ENCODE results near the gene ID2.

ID2 gene

DNA sequence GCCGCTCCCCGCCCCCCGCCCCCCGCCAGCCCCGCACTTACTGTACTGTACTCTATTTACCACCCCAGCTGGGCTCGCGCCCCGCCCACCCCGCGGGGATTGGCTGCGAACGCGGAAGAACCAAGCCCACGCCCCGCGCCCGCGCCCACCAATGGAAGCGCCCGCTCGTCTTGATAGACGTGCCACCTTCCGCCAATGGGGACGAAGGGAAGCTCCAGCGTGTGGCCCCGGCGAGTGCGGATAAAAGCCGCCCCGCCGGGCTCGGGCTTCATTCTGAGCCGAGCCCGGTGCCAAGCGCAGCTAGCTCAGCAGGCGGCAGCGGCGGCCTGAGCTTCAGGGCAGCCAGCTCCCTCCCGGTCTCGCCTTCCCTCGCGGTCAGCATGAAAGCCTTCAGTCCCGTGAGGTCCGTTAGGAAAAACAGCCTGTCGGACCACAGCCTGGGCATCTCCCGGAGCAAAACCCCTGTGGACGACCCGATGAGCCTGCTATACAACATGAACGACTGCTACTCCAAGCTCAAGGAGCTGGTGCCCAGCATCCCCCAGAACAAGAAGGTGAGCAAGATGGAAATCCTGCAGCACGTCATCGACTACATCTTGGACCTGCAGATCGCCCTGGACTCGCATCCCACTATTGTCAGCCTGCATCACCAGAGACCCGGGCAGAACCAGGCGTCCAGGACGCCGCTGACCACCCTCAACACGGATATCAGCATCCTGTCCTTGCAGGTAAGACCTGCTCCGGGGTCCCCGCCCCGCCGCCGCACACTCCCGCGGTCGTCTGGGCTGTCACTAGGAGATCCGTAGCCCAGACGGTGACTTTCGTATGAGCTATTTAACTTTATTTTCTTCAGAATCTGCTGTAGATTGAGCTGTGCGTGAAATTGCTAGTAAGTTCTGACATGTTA is at the start of gene ID2:
Gene ID2 (plus strand): TSS at position 271 of the 907 bp plus-strand sequence. CDS start 110 bp downstream, at position 381.
- DNase-seq (ENCODE audit: low read depth), result peak; percentile 98

DNA sequence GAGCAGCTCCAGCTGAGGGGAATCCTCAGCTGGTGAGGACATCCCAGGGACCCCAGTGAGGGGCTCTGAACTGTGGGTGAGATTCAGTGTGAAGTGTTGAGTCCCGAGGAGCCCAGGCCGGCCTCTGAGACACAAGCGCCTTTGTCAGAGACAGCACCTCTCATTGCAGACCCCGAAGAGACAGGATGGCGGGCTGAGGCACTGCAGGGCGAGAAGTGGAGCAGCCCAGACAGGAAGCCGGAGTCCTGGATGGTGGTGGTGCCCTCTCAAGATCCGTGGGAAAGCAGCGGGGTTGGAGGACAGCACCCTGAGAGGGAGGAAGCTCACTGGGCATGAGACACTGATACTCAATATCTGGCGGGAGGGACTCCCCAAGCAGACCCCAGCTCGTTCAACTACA is 49.1 kb upstream of the ID2 start:
- no peak for DNase-seq (ENCODE audit: low read depth)

DNA sequence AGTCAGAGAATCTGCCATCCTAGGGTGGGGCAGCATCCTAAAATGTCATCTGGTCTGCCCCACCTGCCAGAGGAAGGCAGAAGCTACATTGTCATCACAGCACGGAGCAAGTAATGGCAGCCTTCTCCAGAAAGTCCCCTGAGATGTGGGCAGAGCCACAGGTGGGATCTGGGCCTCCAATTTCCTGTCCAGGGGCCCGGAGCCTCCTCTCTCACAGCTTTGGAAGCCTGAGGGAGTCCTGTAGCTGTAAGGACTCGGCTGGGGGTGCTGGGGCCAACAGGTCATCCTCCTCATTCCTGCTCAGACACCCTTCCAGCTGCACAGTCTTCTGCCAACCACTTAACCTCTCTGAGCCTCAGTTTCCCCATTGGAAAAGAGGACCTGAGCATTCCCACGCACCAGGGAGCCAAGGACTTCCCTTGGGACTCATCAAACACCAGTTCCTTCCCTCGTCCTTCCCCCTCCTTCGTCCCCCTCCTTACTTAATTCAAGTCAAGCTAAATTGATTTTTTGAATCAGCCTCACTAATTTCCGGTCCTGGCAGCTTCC is 48.6 kb upstream of the ID2 start:
- DNase-seq (ENCODE audit: low read depth), result no peak

DNA sequence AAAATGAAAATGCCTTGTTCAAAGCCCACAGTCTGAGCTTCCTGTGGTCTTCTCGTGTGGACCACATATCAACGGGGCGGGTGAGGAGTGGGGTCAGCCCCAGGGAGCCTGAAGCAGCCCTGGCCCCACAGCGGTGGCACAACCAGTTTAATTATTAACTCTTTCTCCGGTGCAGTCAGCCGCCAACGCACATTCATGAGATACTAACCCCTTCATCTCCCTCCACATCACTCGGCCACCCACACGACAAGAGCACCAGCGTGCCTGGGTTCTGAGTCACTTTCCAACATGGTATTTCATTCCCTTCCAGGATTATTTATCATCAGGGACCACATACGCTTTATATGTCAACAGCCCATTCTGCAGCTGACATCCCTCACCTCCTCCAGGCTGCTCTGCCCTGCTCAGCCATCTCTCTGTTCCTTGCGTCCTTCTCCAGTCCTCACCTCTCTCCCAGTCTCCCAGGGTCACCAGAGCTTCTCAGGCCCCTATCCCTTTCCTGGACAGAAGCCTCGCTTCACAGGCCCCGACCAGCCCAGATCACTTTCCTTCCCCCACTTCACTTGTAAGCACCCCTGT is 48.0 kb upstream of the ID2 start:
- DNase-seq (ENCODE audit: low read depth), result no peak

- no peak for DNase-seq (ENCODE audit: low read depth)
Measured at GRCh38 chr2:8634466-8635172, 47.2 kb upstream of the ID2 start.

DNA sequence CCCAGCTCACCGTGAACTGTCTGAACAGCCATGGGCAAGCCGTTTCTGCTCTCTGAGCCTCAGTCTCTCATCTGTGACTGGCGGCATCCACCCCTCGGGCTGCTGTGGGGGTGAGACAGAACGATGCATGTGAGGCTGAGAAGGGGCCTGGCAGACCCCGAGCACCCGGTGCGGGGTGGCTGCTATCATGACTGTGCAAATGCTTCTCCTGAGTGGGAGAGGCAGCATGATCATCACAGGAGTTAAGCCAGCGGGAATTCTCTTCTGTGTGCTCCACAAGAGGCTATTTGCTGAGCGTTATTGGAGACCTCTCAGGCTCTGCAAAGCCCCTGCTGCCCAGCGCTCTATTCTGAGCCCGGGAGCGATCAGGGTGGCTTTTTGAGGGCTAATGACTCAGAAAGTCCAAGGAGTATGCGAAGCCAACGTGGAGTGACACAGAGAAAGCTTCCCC is 45.8 kb upstream of the ID2 start:
- DNase-seq (ENCODE audit: low read depth), result no peak

- DNase-seq (ENCODE audit: low read depth), result no peak
Measured at GRCh38 chr2:8636721-8637636, 44.9 kb upstream of the ID2 start.

DNA sequence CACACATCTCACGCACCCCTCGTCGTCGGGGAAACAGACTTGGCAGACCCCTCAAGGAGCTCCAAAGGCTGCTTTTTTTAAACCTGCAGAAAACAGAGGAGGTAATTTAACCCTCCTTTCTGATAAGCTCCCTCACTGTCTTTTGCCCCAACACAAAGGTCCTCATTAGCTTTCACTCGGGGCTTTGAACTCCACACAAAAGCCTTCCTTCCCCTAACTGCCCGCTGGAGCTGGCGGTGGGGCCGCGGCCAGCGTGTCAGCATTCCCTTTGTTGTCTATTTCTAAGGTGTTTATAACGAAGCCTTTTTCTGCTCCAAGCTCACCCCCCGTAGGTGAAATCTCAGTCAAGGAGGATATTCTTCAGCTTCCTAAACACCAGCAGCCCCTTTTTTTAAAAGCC is 43.5 kb upstream of the ID2 start:
- DNase-seq (ENCODE audit: low read depth), result no peak

DNA sequence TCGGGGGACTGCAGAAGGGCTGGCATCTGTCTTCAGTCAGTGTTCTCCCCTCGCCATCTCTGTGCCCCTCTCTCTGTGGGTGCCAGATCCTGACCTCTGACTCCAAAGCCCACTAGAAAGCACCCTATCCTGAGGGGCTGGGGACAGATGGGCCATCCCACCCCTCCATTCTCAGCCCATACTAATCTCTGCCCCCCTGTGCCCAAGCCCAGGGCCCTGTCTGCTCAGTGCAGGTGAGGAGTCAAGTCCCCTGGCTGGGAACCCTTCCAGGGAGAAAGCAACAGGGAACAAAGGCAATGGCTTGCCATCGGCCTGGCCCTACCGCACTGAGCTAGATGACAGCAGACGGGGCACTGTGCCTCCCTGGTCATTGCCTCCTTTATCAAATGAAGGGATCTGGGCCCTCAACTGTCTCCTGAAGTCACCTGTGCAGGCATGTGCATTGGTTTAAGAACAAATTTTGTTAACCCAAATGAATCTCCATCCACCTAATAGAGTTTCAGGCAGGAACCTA is 42.7 kb upstream of the ID2 start:
- no peak for DNase-seq (ENCODE audit: low read depth)

- DNase-seq (ENCODE audit: low read depth), result no peak
Measured at GRCh38 chr2:8640498-8640897, 41.4 kb upstream of the ID2 start.

- DNase-seq (ENCODE audit: low read depth), result no peak
Measured at GRCh38 chr2:8641301-8641965, 40.4 kb upstream of the ID2 start.

GRCh38 chr2:8642366-8643068 is 39.3 kb upstream of the ID2 start:
- DNase-seq (ENCODE audit: low read depth), result no peak

DNA sequence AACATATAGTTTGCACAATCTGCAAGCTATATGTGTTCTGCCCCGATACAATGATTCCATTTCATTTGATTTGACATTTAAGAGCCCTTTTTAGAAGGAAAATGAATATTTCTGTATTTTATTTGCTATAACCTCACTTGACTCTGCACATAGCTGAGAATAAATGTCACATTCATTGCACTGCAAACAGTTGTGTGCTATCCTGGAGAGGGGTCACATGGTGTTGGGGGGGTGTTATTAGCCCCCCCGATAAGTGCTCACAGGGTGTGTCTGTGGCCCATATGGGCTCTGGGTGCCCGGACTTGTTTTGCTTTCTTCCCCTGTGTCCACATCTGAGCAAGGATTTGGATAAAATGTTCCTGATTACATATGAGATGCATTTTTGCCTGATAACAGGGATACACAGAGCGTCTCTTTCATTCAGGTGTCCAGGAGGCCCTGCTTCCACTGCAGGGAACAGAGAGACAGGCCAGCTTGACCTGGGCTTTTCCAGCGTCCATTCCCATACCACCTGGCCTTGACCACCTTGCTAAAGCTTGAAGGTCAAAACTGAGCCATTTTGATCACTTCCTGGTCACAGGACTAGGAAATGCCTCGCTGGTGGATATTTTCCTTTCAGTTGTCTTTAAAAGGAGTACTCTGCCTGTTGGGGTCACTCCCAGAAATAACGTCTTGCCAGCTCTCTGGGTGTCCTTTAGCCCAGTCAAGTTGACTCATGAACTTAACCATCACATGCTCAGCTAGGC is 38.4 kb upstream of the ID2 start:
- no peak for DNase-seq (ENCODE audit: low read depth)

- no peak for DNase-seq (ENCODE audit: low read depth)
Measured at GRCh38 chr2:8643996-8644356, 37.9 kb upstream of the ID2 start.

DNA sequence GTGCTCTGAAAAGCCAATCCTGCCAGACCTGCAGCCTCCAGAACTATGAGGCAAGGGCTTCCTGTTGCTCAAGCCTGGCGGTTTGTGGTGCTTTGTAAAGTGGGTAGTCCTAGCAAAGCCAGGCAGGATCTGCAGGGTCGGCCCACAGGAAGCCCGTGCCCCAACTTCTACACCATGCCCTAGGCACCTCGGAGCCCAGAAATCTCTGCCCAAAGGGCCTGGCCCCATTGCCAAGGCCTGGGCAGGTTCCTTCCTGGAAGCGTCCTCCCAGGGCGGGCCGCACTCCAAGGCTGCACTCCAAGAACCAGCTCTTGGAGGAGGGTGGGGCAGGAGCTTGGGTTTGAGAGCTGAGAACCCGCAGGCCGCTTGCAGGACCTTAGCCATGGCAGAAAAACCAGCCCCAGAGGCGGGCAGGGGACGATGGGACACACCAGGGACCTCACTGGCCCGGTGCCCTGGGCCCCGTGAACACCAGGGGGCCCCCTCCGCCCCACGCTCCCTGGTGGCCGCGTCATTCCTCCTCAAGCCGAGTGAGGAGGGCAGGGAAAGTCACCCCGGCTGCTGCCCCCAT is 37.2 kb upstream of the ID2 start:
- no peak for DNase-seq (ENCODE audit: low read depth)

DNA sequence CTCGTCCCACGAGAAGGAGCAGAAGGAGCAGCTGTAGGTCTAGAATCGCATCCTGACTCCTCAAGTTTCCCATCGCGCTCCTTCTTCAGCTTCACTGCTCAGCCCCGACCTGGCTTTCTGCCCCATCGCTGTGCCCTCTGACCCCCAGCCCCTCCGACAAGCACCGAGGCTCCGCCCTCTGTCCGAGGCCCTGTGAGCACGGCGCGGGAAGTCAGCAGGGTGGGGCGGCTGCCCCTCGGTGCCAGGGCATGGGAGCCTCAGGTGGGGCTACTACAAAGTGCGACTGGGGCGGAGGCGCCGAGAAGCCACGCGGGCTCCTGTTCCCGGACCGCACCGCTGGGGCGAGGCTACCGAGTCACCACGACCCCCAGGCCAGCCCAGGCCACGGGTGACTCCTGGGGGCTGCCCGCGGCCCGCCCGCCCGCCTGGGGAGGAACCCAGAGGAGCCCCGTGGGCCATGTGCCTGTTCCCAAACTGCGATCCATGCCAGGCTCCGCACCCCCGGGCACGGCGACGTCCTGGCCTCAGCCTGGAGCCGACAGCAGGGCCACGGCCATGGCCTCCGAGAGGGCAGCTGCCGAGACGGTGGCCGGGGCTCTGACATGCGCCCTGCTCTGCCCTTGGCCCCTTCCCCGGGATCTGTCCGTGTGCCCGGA is 36.6 kb upstream of the ID2 start:
- no peak for DNase-seq (ENCODE audit: low read depth)

- no peak for DNase-seq (ENCODE audit: low read depth)
Measured at GRCh38 chr2:8646731-8647461, 35.0 kb upstream of the ID2 start.

GRCh38 chr2:8647462-8647857 is 34.4 kb upstream of the ID2 start:
- no peak for DNase-seq (ENCODE audit: low read depth)
